Fibroblast of lung (primary cell): ENCODE data around the gene ACAN. TPM values are rescaled to one million over a fixed set of nuclear protein-coding genes. Genes with fewer than 3 reads are reported as not detected.

Source experiments
- DNase-seq, 2 donors: peaks; one replicate each; pipeline versions ENCODE4 v3.0.0 to v3.0.0-alpha.2; 2010; ENCODE audit warnings: low read depth in 2 of 2
- H2AFZ ChIP-seq: 2 replicates; pipeline ENCODE4 v1.5.1; 2012; ENCODE audit warnings: low read length, control low read depth, inconsistent platforms
- H3K27ac ChIP-seq: 2 replicates; pipeline ENCODE4 v1.5.1; 2011; ENCODE audit warnings: low read length, control low read depth; ENCODE audit not compliant: insufficient read depth
- H3K27me3 ChIP-seq: 2 replicates; pipeline ENCODE4 v1.5.1; 2011; ENCODE audit warnings: mild to moderate bottlenecking, low read length; ENCODE audit not compliant: control insufficient read depth, insufficient read depth
- H3K36me3 ChIP-seq: 2 replicates; pipeline ENCODE4 v1.5.1; 2011; ENCODE audit warnings: low read length; ENCODE audit not compliant: control insufficient read depth, insufficient read depth
- H3K4me1 ChIP-seq: 2 replicates; pipeline ENCODE4 v1.5.1; 2011; ENCODE audit warnings: low read length; ENCODE audit not compliant: control insufficient read depth, insufficient read depth; ENCODE audit errors: extremely low read depth
- H3K4me2 ChIP-seq: 2 replicates; pipeline ENCODE4 v1.5.1; 2011; ENCODE audit warnings: low read length, control low read depth; ENCODE audit not compliant: insufficient read depth; ENCODE audit errors: extremely low read depth
- H3K4me3 ChIP-seq, 4 experiments: fragments of 200-600 bp in 1 of 4; sonication (generic) in 1 of 4; replicated peaks in 1 of 4; 2 replicates each; pipeline ENCODE4 v1.5.1; 2011 to 2016; ENCODE audit warnings: low read length in 4 of 4, low read depth in 3 of 4, mild to moderate bottlenecking in 3 of 4, control low read depth in 2 of 4, inconsistent platforms in 1 of 4, mixed read lengths in 1 of 4; ENCODE audit not compliant: insufficient read depth in 1 of 4; ENCODE audit errors: control extremely low read depth in 1 of 4
- H3K79me2 ChIP-seq: 2 replicates; pipeline ENCODE4 v1.5.1; 2012; ENCODE audit warnings: mild to moderate bottlenecking, low read length, inconsistent platforms; ENCODE audit not compliant: control insufficient read depth, insufficient read depth
- H3K9ac ChIP-seq: 2 replicates; pipeline ENCODE4 v1.5.1; 2011; ENCODE audit warnings: mild to moderate bottlenecking, low read length, control low read depth; ENCODE audit not compliant: insufficient read depth
- H3K9me3 ChIP-seq: 2 replicates; pipeline ENCODE4 v1.5.1; 2012; ENCODE audit warnings: low read depth, low read length; ENCODE audit not compliant: control insufficient read depth, insufficient read depth
- H4K20me1 ChIP-seq: 2 replicates; pipeline ENCODE4 v1.5.1; 2011; ENCODE audit warnings: low read length; ENCODE audit not compliant: control insufficient read depth, insufficient read depth; ENCODE audit errors: extremely low read depth
- EZH2 ChIP-seq: IDR thresholded peaks from 2 replicates; pipeline ENCODE4 v1.5.1; 2012; ENCODE audit warnings: low read length, control low read depth, mild to moderate bottlenecking; ENCODE audit errors: missing control alignments
- polyA plus RNA-seq, 2 donors: library from polyadenylated mRNA; depleted of rRNA in 1 of 2; stranded (reverse) in 1 of 2; unstranded in 1 of 2; fragments of >200 nt; gene quantifications; 2 replicates each; pipeline ENCODE4 v1.2.1, GENCODE V29; 2011 to 2012; ENCODE audit warnings: missing spikeins in 1 of 2
- total RNA-seq: library from RNA; depleted of rRNA; stranded (reverse); fragments of >200 nt; gene quantifications from 2 replicates; pipeline ENCODE4 v1.2.1, GENCODE V29; 2014
- TF ChIP-seq, protein P1 (sequence below), 2 donors: IDR thresholded peaks in 1 of 2; conservative IDR thresholded peaks in 1 of 2; 1 replicate in 1 of 2; 2 replicates in 1 of 2; pipeline ENCODE4 v1.5.1; 2011 to 2012; ENCODE audit warnings: low read length in 2 of 2, control low read depth in 1 of 2, inconsistent platforms in 1 of 2, low read depth in 1 of 2, mild to moderate bottlenecking in 1 of 2

Gene ACAN
- total and polyA plus RNA-seq, 2 donors (not counting 1 experiment from before 2014, with no cell fraction given): under 0.01 to 3.0 TPM

- Histone ChIP-seq H3K36me3 (no peaks in the 10 kb centered on the region), H2AFZ (no peak overlapping the region), H4K20me1 (no peaks in the 10 kb centered on the region), H3K4me1 (no peaks in the 10 kb centered on the region), H3K27me3 (peaks cover 15% of the 10 kb centered on the region), H3K27ac (no peak overlapping the region), H3K9me3 (no peaks in the 10 kb centered on the region), H3K79me2 (no peaks in the 10 kb centered on the region), H3K9ac (no peak overlapping the region), H3K4me2 (no peak overlapping the region), H3K4me3 (no peak overlapping the region)
- TF ChIP-seq EZH2: no peak
- TF ChIP-seq, protein P1, sequence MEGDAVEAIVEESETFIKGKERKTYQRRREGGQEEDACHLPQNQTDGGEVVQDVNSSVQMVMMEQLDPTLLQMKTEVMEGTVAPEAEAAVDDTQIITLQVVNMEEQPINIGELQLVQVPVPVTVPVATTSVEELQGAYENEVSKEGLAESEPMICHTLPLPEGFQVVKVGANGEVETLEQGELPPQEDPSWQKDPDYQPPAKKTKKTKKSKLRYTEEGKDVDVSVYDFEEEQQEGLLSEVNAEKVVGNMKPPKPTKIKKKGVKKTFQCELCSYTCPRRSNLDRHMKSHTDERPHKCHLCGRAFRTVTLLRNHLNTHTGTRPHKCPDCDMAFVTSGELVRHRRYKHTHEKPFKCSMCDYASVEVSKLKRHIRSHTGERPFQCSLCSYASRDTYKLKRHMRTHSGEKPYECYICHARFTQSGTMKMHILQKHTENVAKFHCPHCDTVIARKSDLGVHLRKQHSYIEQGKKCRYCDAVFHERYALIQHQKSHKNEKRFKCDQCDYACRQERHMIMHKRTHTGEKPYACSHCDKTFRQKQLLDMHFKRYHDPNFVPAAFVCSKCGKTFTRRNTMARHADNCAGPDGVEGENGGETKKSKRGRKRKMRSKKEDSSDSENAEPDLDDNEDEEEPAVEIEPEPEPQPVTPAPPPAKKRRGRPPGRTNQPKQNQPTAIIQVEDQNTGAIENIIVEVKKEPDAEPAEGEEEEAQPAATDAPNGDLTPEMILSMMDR (conservative IDR thresholded peaks at IDR 0.05 in 1 of 2, IDR thresholded peaks at IDR 0.05 in 1 of 2; ENCODE audit: low read depth in 1 of 2, low read length in 2 of 2): no peak
- DNase-seq: no peak
Measured at GRCh38 chr15:88791637-88792036, 11.6 kb upstream of the ACAN start.

- Histone ChIP-seq H3K27ac (no peak overlapping the region), H3K4me1 (no peaks in the 10 kb centered on the region), H4K20me1 (no peaks in the 10 kb centered on the region), H2AFZ (no peak overlapping the region), H3K36me3 (no peaks in the 10 kb centered on the region), H3K9me3 (no peaks in the 10 kb centered on the region), H3K4me2 (no peak overlapping the region), H3K9ac (no peak overlapping the region), H3K4me3 (no peak overlapping the region), H3K27me3 (peaks cover 15% of the 10 kb centered on the region), H3K79me2 (no peaks in the 10 kb centered on the region)
- no peak for DNase-seq
- TF ChIP-seq, protein P1 (conservative IDR thresholded peaks at IDR 0.05 in 1 of 2, IDR thresholded peaks at IDR 0.05 in 1 of 2; ENCODE audit: low read depth in 1 of 2, low read length in 2 of 2): no peak
- TF ChIP-seq EZH2: peak; percentile 59
Measured at GRCh38 chr15:88792342-88793282, 10.6 kb upstream of the ACAN start.

- no peaks in the 10 kb centered on the region for H3K9me3 ChIP-seq
- H3K4me3 ChIP-seq: no peak overlapping the region
- peaks cover 9% of the 10 kb centered on the region for H3K27me3 ChIP-seq
- no peaks in the 10 kb centered on the region for H3K4me1 ChIP-seq
- H3K4me2 ChIP-seq: no peak overlapping the region
- H4K20me1 ChIP-seq: no peaks in the 10 kb centered on the region
- no peaks in the 10 kb centered on the region for H3K36me3 ChIP-seq
- H3K79me2 ChIP-seq: no peaks in the 10 kb centered on the region
- H3K27ac ChIP-seq: no peak overlapping the region
- no peak for DNase-seq
- no peak overlapping the region for H3K9ac ChIP-seq
- H2AFZ ChIP-seq: no peak overlapping the region
- TF ChIP-seq EZH2: no peak
- TF ChIP-seq, protein P1 (conservative IDR thresholded peaks at IDR 0.05 in 1 of 2, IDR thresholded peaks at IDR 0.05 in 1 of 2; ENCODE audit: low read depth in 1 of 2, low read length in 2 of 2): no peak
Measured at GRCh38 chr15:88794001-88794400, 9.2 kb upstream of the ACAN start.
